GM12878 (cell line): ENCODE measurements around the gene SSH3. TPM values are rescaled to one million over a fixed set of nuclear protein-coding genes. Genes with fewer than 3 reads are reported as not detected.
A peak's percentile ranks its signal among the peaks of the same experiment; 100 is the strongest.

ENCODE experiments used
- ATAC-seq: fragments of 200-7000 bp; cut with Tn5 transposase; 3 replicates; pipeline ENCODE4 v1.9.1; 2020; ENCODE audit warnings: mild to moderate bottlenecking, moderate library complexity
- BruUV-seq: library from RNA; stranded (reverse); fragments of 400-500 nt; replicated peaks from 2 replicates; lab custom pipeline; 2021; lab: Mats Ljungman, UMichigan
- CTCF ChIA-PET: fragments of 300-600 bp; sonication (Branson Sonifier 250); formaldehyde crosslinking; extraction: SDS; loops from one replicate; lab custom pipeline; 2021; ENCODE audit warnings: inconsistent platforms; lab: Yijun Ruan, JAX
- POLR2A ChIA-PET: fragments of 350-600 bp; formaldehyde crosslinking; extraction: SDS; loops from one replicate; lab custom pipeline; 2021; ENCODE audit warnings: inconsistent platforms; lab: Charles Lee
- RAD21 ChIA-PET: fragments of 300-600 bp; sonication (Branson Sonifier 250); formaldehyde crosslinking; loops from one replicate; lab custom pipeline; 2023; ENCODE audit warnings: antibody characterized with exemption; ENCODE audit not compliant: unreplicated experiment; lab: Charles Lee
- SMC1A ChIA-PET: fragments of 300-600 bp; sonication (Branson Sonifier 250); formaldehyde crosslinking; loops from one replicate; lab custom pipeline; 2023; ENCODE audit not compliant: unreplicated experiment, uncharacterized antibody; lab: Charles Lee
- DNase-seq: peaks from one replicate; pipeline ENCODE4 v3.0.0-alpha.2; 2011; ENCODE audit warnings: low read depth, low spot score
- FAIRE-seq: peaks from 3 replicates; lab custom pipeline; 2011; peaks lifted over from hg19 to GRCh38; lab: Jason Lieb, UNC
- H2AFZ ChIP-seq: 2 replicates; pipeline ENCODE4 v1.6.0; 2011; ENCODE audit warnings: low read depth, low read length, control low read depth; ENCODE audit not compliant: control insufficient read depth
- H3K27ac ChIP-seq: 2 replicates; pipeline ENCODE4 v1.5.1; 2011; ENCODE audit warnings: control low read depth; ENCODE audit not compliant: control insufficient read depth, insufficient read depth
- H3K27me3 ChIP-seq, 2 experiments: replicated peaks in 1 of 2; 2 replicates each; pipeline versions ENCODE4 v1.6.0 to v1.6.1; 2011; ENCODE audit warnings: low read length in 1 of 2; ENCODE audit not compliant: control insufficient read depth in 2 of 2, insufficient read depth in 2 of 2
- H3K36me3 ChIP-seq, 2 experiments: 2 replicates each; pipeline ENCODE4 v1.5.1; 2011; ENCODE audit warnings: low read length in 1 of 2; ENCODE audit not compliant: control insufficient read depth in 2 of 2, insufficient read depth in 2 of 2
- H3K4me1 ChIP-seq: 2 replicates; pipeline ENCODE4 v1.6.1; 2011; ENCODE audit warnings: mild to moderate bottlenecking, low read length, moderate library complexity, mixed read lengths; ENCODE audit not compliant: control insufficient read depth, insufficient read depth
- H3K4me2 ChIP-seq: 2 replicates; pipeline ENCODE4 v1.6.0; 2011; ENCODE audit warnings: control low read depth; ENCODE audit not compliant: control insufficient read depth, insufficient read depth
- H3K4me3 ChIP-seq: fragments of 200-600 bp; sonication (generic); 2 replicates; pipeline ENCODE4 v1.5.1; 2016
- H3K79me2 ChIP-seq: 2 replicates; pipeline ENCODE4 v1.6.0; 2011; ENCODE audit warnings: low read length; ENCODE audit not compliant: control insufficient read depth, insufficient read depth
- H3K9ac ChIP-seq: 2 replicates; pipeline ENCODE4 v1.8.0; 2011; ENCODE audit warnings: low read length, control low read depth, mixed read lengths; ENCODE audit not compliant: control insufficient read depth, insufficient read depth
- H3K9me3 ChIP-seq: replicated peaks from 3 replicates; pipeline ENCODE4 v1.5.1; 2011; ENCODE audit warnings: mild to moderate bottlenecking, low read length; ENCODE audit not compliant: control insufficient read depth, insufficient read depth
- H4K20me1 ChIP-seq: 2 replicates; pipeline ENCODE4 v1.6.0; 2011; ENCODE audit not compliant: control insufficient read depth, insufficient read depth
- IRF4 ChIP-seq: IDR thresholded peaks from 2 replicates; pipeline ENCODE4 v1.6.1; 2011; ENCODE audit warnings: low read depth, low read length
- MLLT1 ChIP-seq: fragments of 450-650 bp; IDR thresholded peaks from 2 replicates; pipeline ENCODE4 v1.6.1; 2016; ENCODE audit warnings: mild to moderate bottlenecking
- PML ChIP-seq: IDR thresholded peaks from 2 replicates; pipeline ENCODE4 v1.6.1; 2012; ENCODE audit warnings: low read length, inconsistent platforms
- POLR2AphosphoS5 ChIP-seq: IDR thresholded peaks from 2 replicates; pipeline ENCODE4 v1.6.1; 2011; ENCODE audit warnings: mild to moderate bottlenecking, low read length, inconsistent platforms
- WGBS: methylation state at CpG from one replicate; pipeline ENCODE4 v1.1.6; 2016; ENCODE audit warnings: low lambda C conversion rate; ENCODE audit not compliant: insufficient replicate concordance, insufficient coverage; ENCODE audit errors: missing lambda C conversion rate; 5-methylcytosine and 5-hydroxymethylcytosine counted together
- in situ Hi-C: fragments of 300-500 bp; cut with MboI; formaldehyde crosslinking; loops from 9 replicates; pipeline ENCODE4 v1.14.3; 2018; ENCODE audit warnings: mixed read lengths
- intact Hi-C: fragments of 100-400 bp; cut with micrococcal nuclease; formaldehyde crosslinking; loops from one replicate; pipeline ENCODE4 v1.14.2; 2022; ENCODE audit not compliant: unreplicated experiment
- polyA plus RNA-seq, 11 experiments: library from polyadenylated mRNA; depleted of rRNA in 4 of 11; unstranded in 6 of 11; stranded (reverse) in 5 of 11; fragments of >200 nt; fragmentation: Nextera tagmentation in 4 of 11; fragmentation: Illumina TruSeq in 1 of 11; extraction: Ambion mirVana in 4 of 11; extraction: Trizol in 1 of 11; gene quantifications; 1 replicate in 1 of 11; 2 replicates in 10 of 11; pipeline versions ENCODE4 v1.2.1 to v1.2.3, GENCODE V29; 2011 to 2016; ENCODE audit warnings: inconsistent platforms in 2 of 11, missing spikeins in 2 of 11, low read depth in 1 of 11
- total RNA-seq, 4 experiments: library from RNA; depleted of rRNA in 3 of 4; stranded (reverse); fragments of >200 nt in 3 of 4; fragmentation: Illumina TruSeq in 1 of 4; extraction: Trizol in 1 of 4; gene quantifications; 2 replicates each; pipeline versions ENCODE4 v1.2.1 to v1.2.3, GENCODE V29; 2013 to 2021

SSH3 gene
- total and polyA plus RNA-seq, 10 of the 15 experiments (the other 5 are each of a cell fraction or from before 2014, with no cell fraction given): 0.05 to 0.83 (median 0.28) TPM; not detected in 3

- no peak overlapping the region for H3K4me3 ChIP-seq
- ChIA-PET POLR2A (no interaction called here), CTCF (interaction anchor here (0.8 kb wide), 1 partner anchor 9 kb away, joined by 3 read pairs; no protein-coding TSS in a partner anchor), RAD21 (no interaction called here), SMC1A (interaction anchor here (0.6 kb wide), 1 partner anchor 147 kb away, joined by 4 read pairs; no protein-coding TSS in a partner anchor)
- TF ChIP-seq IRF4: no peak
- TF ChIP-seq POLR2AphosphoS5: 0 out of 2 replicates have a peak, but pooled peaks have one; percentile 11
- ATAC-seq: no peak
- peaks cover 46 to 52% of the 10 kb centered on the region in 2 experiments for H3K36me3 ChIP-seq
- intact Hi-C loops (no loop called here), in situ Hi-C loops (no loop called here)
- over 99% methylated on average over 10 of the region's 10 CpGs for WGBS
- no peak overlapping the region for H3K4me2 ChIP-seq
- FAIRE-seq: no peak
- H3K27me3 ChIP-seq: no peaks in the 10 kb centered on the region
- H3K9me3 ChIP-seq: no peaks in the 10 kb centered on the region
- no peaks in the 10 kb centered on the region for H3K79me2 ChIP-seq
- H3K27ac ChIP-seq: no peak overlapping the region
- H3K4me1 ChIP-seq: no peaks in the 10 kb centered on the region
- H2AFZ ChIP-seq: no peak overlapping the region
- DNase-seq: no peak
- peaks cover 5% of the 10 kb centered on the region; the same call in 1 of the 2 replicates for H4K20me1 ChIP-seq
- no TSS peak for BruUV-seq
- no peak overlapping the region for H3K9ac ChIP-seq
Observed at GRCh38 chr11:67255353-67255752, 48.0 kb upstream of the SSH3 start.

GRCh38 chr11:67255864-67256263, 47.5 kb upstream of the SSH3 start:
- TF ChIP-seq PML (0 out of 2 replicates have a peak, but pooled peaks have one; percentile 5), MLLT1 (no peak)

More at GRCh38 chr11:67255864-67256263, 47.5 kb upstream of the SSH3 start:
- FAIRE-seq: no peak
- H3K27ac ChIP-seq: no peak overlapping the region
- SMC1A ChIA-PET: interaction anchor here (0.6 kb wide), 1 partner anchor 146 kb away, joined by 4 read pairs; no protein-coding TSS in a partner anchor
- H3K9ac ChIP-seq: no peak overlapping the region
- intact Hi-C loops (no loop called here), in situ Hi-C loops (no loop called here)
- POLR2A ChIA-PET: no interaction called here
- H3K79me2 ChIP-seq: no peaks in the 10 kb centered on the region
- H3K4me1 ChIP-seq: no peaks in the 10 kb centered on the region
- DNase-seq: no peak
- H3K9me3 ChIP-seq: no peaks in the 10 kb centered on the region
- WGBS: 93% methylated on average over 6 of the region's 8 CpGs
- no TSS peak for BruUV-seq
- peaks cover 40 to 48% of the 10 kb centered on the region in 2 experiments for H3K36me3 ChIP-seq
- CTCF ChIA-PET: no interaction called here
- H3K4me3 ChIP-seq: no peak overlapping the region
- RAD21 ChIA-PET: no interaction called here
- no peaks in the 10 kb centered on the region for H3K27me3 ChIP-seq
- H4K20me1 ChIP-seq: peaks cover 5% of the 10 kb centered on the region; the same call in 1 of the 2 replicates
- H2AFZ ChIP-seq: no peak overlapping the region
- no peak for ATAC-seq
- H3K4me2 ChIP-seq: no peak overlapping the region
